GM12891 (cell line): Measurements from ENCODE around the gene HOXD12.

Source experiments
- POLR2A ChIP-seq: IDR thresholded peaks from 2 replicates; pipeline ENCODE4 v1.6.1; 2011; ENCODE audit warnings: low read depth, low read length, control low read depth
- POLR2AphosphoS5 ChIP-seq: IDR thresholded peaks from 2 replicates; pipeline ENCODE4 v1.6.1; 2011; ENCODE audit warnings: low read depth, low read length, control low read depth
- SPI1 ChIP-seq: IDR thresholded peaks from 2 replicates; pipeline ENCODE4 v1.6.1; 2011; ENCODE audit warnings: low read depth, low read length, control low read depth
- TAF1 ChIP-seq: IDR thresholded peaks from 2 replicates; pipeline ENCODE4 v1.6.1; 2011; ENCODE audit warnings: low read depth, low read length, control low read depth

- TF ChIP-seq POLR2A: no peak
- TF ChIP-seq TAF1: no peak
- no peak for TF ChIP-seq POLR2AphosphoS5
- no peak for TF ChIP-seq SPI1
Measured at GRCh38 chr2:176128982-176129796, 29.6 kb downstream of the HOXD12 start, which contains the start of gene HOXD8.
